ENCODE measurements around the gene NINL.
"Not testable (repeated sequence)": the region's sequence is repeated elsewhere in the genome, so short reads cannot be mapped to it uniquely, and the experiment has no call there.

Gene NINL

GRCh38 chr20:25605148-25605547, 19.8 kb upstream of the NINL start:
- Mint-ChIP-seq H3K4me3 (no peak overlapping the region), H3K4me1 (peaks cover 2% of the 10 kb centered on the region), H3K36me3 (no peaks in the 10 kb centered on the region), H3K27ac (no peak overlapping the region), H3K9me3 (no peaks in the 10 kb centered on the region), H3K27me3 (no peaks in the 10 kb centered on the region)
- DNase-seq, result no peak
- CTCF ChIA-PET, result no interaction called here

DNA sequence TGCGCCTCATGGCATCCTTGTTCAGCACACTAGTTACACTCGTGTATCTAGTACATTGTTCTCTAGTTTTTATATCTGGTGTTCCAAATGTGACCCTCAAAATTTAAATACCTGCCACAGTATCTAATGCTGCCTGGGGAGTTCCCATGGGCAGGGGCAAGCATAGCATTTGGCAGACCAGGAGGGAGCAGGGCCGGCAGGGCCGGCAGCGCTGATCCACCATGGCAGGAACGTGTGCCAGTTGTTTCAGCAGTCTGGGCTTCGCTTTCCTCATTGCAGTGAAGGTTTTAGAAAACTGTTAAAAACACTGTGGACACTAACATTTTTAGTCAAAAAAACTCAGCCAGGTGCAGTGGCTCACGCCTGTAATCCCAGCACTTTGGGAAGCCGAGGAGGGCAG, 19.3 kb upstream of the NINL start:
- CTCF ChIA-PET, result no interaction called here
- no peak overlapping the region for H3K27ac Mint-ChIP-seq
- no peaks in the 10 kb centered on the region for H3K36me3 Mint-ChIP-seq
- H3K4me1 Mint-ChIP-seq, result peaks cover 2% of the 10 kb centered on the region
- no peak overlapping the region for H3K4me3 Mint-ChIP-seq
- no peaks in the 10 kb centered on the region for H3K9me3 Mint-ChIP-seq
- DNase-seq, result no peak
- no peaks in the 10 kb centered on the region for H3K27me3 Mint-ChIP-seq

GRCh38 chr20:25602914-25603309, 17.6 kb upstream of the NINL start:
- H3K4me3 Mint-ChIP-seq, H3K4me1 Mint-ChIP-seq, H3K36me3 Mint-ChIP-seq, DNase-seq, H3K27ac Mint-ChIP-seq, CTCF ChIA-PET, H3K9me3 Mint-ChIP-seq, H3K27me3 Mint-ChIP-seq: not testable (repeated sequence)

DNA sequence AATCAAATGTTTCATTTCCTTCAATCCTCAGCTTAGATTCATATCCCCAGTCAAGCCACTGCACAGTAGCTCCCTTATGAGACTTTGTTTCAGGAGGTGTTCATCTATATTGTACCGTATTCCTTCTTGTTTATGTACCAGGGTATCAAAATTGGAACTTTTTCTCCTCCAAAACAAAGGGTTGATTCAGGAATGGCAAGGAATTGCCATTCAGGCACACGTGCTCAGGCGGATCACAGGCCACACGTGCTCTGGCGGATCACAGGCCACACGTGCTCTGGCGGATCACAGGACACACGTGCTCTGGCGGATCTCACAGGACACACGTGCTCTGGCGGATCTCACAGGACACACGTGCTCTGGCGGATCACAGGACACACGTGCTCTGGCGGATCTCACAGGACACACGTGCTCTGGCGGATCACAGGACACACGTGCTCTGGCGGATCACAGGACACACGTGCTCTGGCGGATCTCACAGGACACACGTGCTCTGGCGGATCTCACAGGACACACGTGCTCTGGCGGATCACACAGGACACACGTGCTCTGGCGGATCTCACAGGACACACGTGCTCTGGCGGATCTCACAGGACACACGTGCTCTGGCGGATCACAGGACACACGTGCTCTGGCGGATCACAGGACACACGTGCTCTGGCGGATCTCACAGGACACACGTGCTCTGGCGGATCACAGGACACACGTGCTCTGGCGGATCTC, 17.0 kb upstream of the NINL start:
- H3K27ac Mint-ChIP-seq, H3K9me3 Mint-ChIP-seq, DNase-seq, CTCF ChIA-PET, H3K27me3 Mint-ChIP-seq, H3K4me3 Mint-ChIP-seq, H3K36me3 Mint-ChIP-seq, H3K4me1 Mint-ChIP-seq: not testable (repeated sequence)

- DNase-seq, result no peak
- H3K4me3 Mint-ChIP-seq, result no peak overlapping the region
- H3K27ac Mint-ChIP-seq, result no peak overlapping the region
- CTCF ChIA-PET, result no interaction called here
- no peaks in the 10 kb centered on the region for H3K36me3 Mint-ChIP-seq
- H3K27me3 Mint-ChIP-seq, result no peaks in the 10 kb centered on the region
- H3K4me1 Mint-ChIP-seq, result no peaks in the 10 kb centered on the region
- H3K9me3 Mint-ChIP-seq, result no peaks in the 10 kb centered on the region
Measured at GRCh38 chr20:25601659-25602058, 16.3 kb upstream of the NINL start.

DNA sequence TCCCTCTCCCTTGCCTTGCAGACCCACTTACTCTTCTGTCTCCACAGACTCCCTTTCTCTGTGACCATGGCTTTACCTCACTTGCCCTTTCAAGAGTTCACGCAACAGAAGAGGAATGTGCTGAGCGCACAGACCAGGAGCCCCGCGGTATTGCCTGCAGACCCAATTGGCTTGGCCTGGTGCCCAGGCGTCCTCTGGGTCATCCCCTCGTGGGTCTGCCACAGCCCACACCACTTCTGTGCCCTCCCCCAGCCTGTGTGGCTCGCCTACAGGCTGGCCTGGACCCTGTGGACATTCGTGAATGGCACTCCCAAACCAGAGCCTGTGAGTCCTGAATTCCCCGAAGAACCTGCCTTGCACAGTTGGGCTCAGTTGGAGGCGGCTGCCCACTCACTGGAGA, 15.3 kb upstream of the NINL start:
- Mint-ChIP-seq H3K4me1 (no peaks in the 10 kb centered on the region), H3K9me3 (no peaks in the 10 kb centered on the region), H3K27ac (no peak overlapping the region), H3K36me3 (no peaks in the 10 kb centered on the region), H3K27me3 (peaks cover 5% of the 10 kb centered on the region), H3K4me3 (no peak overlapping the region)
- no peak for DNase-seq
- CTCF ChIA-PET, result no interaction called here

DNA sequence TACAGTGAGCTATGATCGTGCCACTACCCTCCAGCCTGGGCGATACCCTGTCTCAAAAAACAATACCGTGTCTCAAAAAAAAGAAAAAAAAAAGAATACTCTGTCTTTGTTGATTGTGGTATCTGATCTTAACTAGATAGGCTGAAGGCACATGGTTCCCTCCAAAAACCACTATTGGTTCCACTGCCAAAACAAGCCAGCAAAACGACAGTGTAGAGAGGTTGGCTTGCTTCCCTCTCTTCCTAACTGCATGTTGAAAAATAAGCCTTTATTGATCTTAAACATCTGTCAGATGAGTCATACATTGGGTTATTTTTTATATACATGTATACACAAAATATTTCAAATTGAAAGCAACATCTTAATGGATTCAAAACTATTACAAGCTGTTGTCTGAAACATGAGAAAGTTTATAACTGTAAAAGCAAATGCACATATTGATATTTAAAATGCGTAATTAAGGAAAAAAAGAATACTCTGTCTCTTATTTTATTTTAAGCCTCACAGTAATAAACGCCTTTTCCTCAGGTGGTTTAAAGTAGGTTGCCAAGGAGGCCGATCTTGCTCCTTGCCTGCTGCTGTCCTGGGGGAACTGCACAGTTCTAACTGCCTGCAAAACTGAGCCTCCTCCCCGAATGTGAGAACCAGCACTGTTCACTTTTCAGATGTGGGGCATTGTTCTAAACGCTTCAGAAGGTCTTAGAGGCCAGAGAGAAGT, 7.0 kb upstream of the NINL start:
- H3K36me3 Mint-ChIP-seq, result no peaks in the 10 kb centered on the region
- peaks cover 19% of the 10 kb centered on the region for H3K27me3 Mint-ChIP-seq
- H3K27ac Mint-ChIP-seq, result no peak overlapping the region
- no peak overlapping the region for H3K4me3 Mint-ChIP-seq
- no peak for DNase-seq
- CTCF ChIA-PET, result no interaction called here
- no peaks in the 10 kb centered on the region for H3K4me1 Mint-ChIP-seq
- H3K9me3 Mint-ChIP-seq, result no peaks in the 10 kb centered on the region

DNA sequence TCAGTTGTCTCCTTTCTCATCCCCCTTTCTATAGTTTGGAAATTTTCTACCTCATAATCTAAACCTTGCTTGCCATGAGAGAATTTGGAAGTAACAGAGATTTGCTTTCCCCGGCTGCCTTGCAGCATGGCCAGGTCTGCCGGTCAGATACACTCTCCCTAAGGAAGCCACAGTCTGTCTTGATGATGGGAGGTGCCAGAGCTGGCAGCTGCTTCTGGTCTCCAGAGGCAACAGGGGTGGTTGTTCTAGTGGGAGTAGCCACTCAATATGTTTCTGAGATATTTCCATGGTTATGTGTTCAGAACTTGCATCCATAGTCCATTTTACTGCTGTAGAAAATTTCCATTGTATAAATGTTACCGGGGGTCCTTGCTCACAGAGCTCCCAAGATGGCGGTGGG, 5.4 kb upstream of the NINL start:
- CTCF ChIA-PET, DNase-seq, H3K9me3 Mint-ChIP-seq, H3K36me3 Mint-ChIP-seq, H3K27ac Mint-ChIP-seq, H3K4me3 Mint-ChIP-seq, H3K4me1 Mint-ChIP-seq: not testable (repeated sequence)
- H3K27me3 Mint-ChIP-seq, result peaks cover 20% of the 10 kb centered on the region

DNA sequence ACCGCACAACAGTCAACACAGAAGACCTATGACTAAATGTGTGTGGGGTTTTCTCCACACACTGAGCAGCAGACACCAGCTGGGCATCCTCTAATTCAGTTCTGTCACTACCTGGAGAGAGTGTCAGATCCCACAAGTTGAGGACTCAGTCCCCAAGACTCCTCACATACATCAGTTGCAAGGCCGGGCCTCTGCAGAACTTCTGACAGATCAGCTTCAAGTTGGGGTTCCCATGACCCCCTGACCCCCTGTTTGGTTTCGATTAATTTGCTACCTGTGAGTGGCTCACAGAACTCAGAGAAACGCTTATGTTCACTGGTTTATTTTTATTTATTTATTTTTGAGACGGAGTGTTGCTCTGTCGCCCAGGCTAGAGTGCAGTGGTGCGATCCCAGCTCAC, 3.2 kb upstream of the NINL start:
- Mint-ChIP-seq H3K4me3 (no peak overlapping the region), H3K4me1 (peaks cover 11% of the 10 kb centered on the region), H3K9me3 (peaks cover 2% of the 10 kb centered on the region), H3K27ac (no peak overlapping the region), H3K27me3 (peaks cover 29% of the 10 kb centered on the region), H3K36me3 (peaks cover 3% of the 10 kb centered on the region)
- CTCF ChIA-PET, result no interaction called here
- DNase-seq, result no peak

DNA sequence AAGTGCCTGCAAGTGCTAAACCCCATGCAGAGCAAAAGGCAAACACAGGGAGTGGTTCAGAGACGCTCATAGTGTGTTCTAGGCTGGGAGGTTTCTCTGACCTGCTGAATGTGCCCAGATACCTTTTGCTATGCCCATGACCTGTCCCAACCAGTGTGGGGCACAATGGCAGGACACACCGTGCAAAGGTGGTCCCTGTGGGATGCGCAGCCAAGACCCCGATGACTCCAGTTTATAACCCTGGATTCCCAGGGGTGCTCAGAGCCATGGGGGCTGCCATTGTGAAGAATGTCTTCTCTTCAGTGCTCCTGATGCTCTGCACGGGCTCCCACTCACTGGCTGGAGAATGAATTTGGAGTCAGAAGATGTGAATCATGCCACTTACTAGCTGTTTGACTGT, 2.2 kb upstream of the NINL start:
- Mint-ChIP-seq H3K27ac (no peak overlapping the region), H3K27me3 (peaks cover 24% of the 10 kb centered on the region), H3K4me1 (peaks cover 12% of the 10 kb centered on the region), H3K4me3 (no peak overlapping the region), H3K9me3 (peaks cover 2% of the 10 kb centered on the region), H3K36me3 (peaks cover 4% of the 10 kb centered on the region)
- DNase-seq, result no peak
- CTCF ChIA-PET, result no interaction called here

DNA sequence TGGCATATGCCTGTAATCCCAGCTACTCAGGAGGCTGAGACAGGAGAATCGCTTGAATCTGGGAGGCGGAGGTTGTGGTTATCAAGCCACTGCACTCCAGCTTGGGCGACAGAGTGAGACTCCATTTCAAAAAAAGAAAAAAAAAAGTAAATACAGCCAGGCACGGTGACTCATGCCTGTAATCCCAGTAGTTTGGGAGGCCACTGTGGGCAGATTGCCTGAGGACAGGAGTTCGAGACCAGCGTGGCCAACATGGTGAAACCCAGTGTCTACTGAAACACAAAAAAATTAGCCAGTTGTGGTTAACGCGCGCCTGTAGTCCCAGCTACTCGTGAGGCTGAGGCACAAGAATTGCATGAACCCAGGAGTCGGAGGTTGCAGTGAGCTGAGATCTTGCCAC, 1.5 kb upstream of the NINL start:
- H3K9me3 Mint-ChIP-seq, result peaks cover 2% of the 10 kb centered on the region
- no peak overlapping the region for H3K27ac Mint-ChIP-seq
- H3K4me1 Mint-ChIP-seq, result peaks cover 12% of the 10 kb centered on the region
- CTCF ChIA-PET, result no interaction called here
- H3K4me3 Mint-ChIP-seq, result no peak overlapping the region
- H3K27me3 Mint-ChIP-seq, result peaks cover 23% of the 10 kb centered on the region
- peaks cover 4% of the 10 kb centered on the region for H3K36me3 Mint-ChIP-seq
- no peak for DNase-seq

DNA sequence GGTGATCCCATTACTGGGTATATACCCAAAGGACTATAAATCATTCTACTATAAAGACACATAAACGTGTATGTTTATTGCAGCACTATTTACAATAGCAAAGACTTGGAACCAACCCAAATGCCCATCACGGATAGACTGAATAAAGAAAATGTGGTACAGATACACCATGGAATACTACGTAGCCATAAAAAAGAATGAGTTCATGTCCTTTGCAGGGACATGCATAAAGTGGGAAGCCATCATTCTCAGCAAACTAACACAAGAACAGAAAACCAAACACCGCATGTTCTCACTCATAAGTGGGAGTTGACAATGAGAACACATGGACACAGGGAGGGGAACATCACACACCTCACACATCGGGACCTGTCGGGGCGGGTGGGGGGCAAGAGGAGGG, 1.7 kb downstream of the NINL start:
- Mint-ChIP-seq H3K27me3 (peaks cover 19% of the 10 kb centered on the region), H3K4me3 (peak overlapping the region; percentile 61), H3K4me1 (peaks cover 12% of the 10 kb centered on the region)
- H3K9me3 Mint-ChIP-seq, DNase-seq, H3K27ac Mint-ChIP-seq, CTCF ChIA-PET, H3K36me3 Mint-ChIP-seq: not testable (repeated sequence)

DNA sequence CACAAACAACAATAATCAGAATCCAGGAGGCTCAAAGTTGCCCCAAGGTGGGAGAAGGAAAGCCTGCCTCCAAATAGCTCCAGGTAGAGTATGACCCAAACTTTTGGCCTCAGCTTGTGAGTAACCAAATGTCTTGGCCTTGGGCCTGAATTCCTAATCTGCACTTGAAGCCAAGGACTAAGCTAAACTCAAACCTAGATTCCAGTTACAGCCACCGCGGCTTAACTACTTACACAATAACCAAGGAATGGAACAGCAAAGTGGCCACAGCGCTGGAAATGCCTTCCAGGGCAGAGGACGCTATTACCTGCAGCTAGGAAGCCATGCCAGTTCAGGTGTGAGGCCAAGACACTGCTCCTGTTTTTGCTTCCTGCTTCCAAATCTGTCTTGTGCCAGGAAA, 4.6 kb downstream of the NINL start:
- H3K4me3 Mint-ChIP-seq, result no peak overlapping the region
- peaks cover 4% of the 10 kb centered on the region for H3K36me3 Mint-ChIP-seq
- no peak for DNase-seq
- H3K27ac Mint-ChIP-seq, result no peak overlapping the region
- peaks cover 9% of the 10 kb centered on the region for H3K4me1 Mint-ChIP-seq
- H3K27me3 Mint-ChIP-seq, result peaks cover 14% of the 10 kb centered on the region
- peaks cover 2% of the 10 kb centered on the region for H3K9me3 Mint-ChIP-seq
- CTCF ChIA-PET, result no interaction called here

DNA sequence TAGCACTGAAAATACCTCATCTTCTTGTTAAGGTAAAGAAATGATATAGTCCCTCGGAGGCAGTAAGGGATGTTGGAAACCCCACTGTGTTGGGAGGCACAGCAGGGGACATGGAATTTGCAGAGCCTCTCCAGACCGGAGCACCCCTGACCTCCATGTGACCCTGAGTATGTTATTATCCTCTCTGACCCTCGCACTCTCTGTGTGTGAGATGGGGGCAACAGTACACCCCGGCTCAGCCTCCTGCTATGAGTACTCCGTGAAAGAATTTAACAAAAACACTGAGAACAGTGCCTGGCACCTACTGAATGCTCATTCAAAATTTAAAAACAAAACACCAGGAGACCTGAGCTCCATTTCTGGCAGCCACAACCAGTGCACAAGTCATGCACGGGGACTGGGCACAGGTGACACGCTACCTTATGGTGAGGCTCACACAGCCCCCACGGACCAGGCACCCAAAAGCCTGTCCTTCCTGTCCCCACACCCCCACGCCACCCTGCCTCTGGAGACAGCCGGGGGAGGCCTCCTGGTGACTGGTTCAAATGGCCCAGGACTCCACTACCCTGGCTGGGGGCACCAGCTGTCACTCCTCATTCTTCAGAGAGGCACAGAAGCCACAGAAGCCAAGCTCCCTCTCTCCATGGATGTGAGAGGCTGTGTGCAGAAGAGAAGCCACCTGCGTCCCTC, 6.1 kb downstream of the NINL start:
- DNase-seq, result no peak
- H3K27me3 Mint-ChIP-seq, result peaks cover 4% of the 10 kb centered on the region
- H3K27ac Mint-ChIP-seq, result no peak overlapping the region
- H3K4me1 Mint-ChIP-seq, result peaks cover 4% of the 10 kb centered on the region
- CTCF ChIA-PET, result no interaction called here
- H3K36me3 Mint-ChIP-seq, result peaks cover 4% of the 10 kb centered on the region
- no peak overlapping the region for H3K4me3 Mint-ChIP-seq
- H3K9me3 Mint-ChIP-seq, result peaks cover 2% of the 10 kb centered on the region

Data from activated naive CD4-positive, alpha-beta T cell treated with anti-CD3 and anti-CD28 coated beads, Interleukin-2, amount 10 ng/mL, durations not matched to agents 7 days and 5 days (primary cell).